HL-60 (cell line): ENCODE measurements around the gene FMO4.

ENCODE experiments used
- DNase-seq, 2 experiments: peaks; one replicate each; pipeline ENCODE4 v3.0.0-alpha.2; 2010 to 2020; ENCODE audit warnings: low read depth in 1 of 2, low spot score in 1 of 2
- H3K27ac ChIP-seq: fragments of 250-450 bp; sonication (Bioruptor Pico); replicated peaks from 2 replicates; pipeline ENCODE4 v1.5.1; 2020; ENCODE audit warnings: mild to moderate bottlenecking, moderate library complexity
- H3K27me3 ChIP-seq: fragments of 250-450 bp; sonication (Bioruptor Pico); 2 replicates; pipeline ENCODE4 v1.5.1; 2021; ENCODE audit warnings: mild to moderate bottlenecking, moderate library complexity; ENCODE audit not compliant: insufficient read depth, poor library complexity, severe bottlenecking
- H3K4me3 ChIP-seq: replicated peaks from 2 replicates; pipeline ENCODE4 v1.5.1; 2011; ENCODE audit warnings: mild to moderate bottlenecking, control low read depth, low read length; ENCODE audit not compliant: insufficient read depth
- CTCF ChIP-seq: IDR thresholded peaks from one replicate; pipeline ENCODE4 v1.5.1; 2011; ENCODE audit warnings: low read length, control low read depth, inconsistent platforms; ENCODE audit not compliant: insufficient read depth
- GABPA ChIP-seq: IDR thresholded peaks from 2 replicates; pipeline ENCODE4 v1.6.1; 2012; ENCODE audit warnings: low read depth
- POLR2AphosphoS5 ChIP-seq: IDR thresholded peaks from 2 replicates; pipeline ENCODE4 v1.6.1; 2012; ENCODE audit warnings: low read depth
- REST ChIP-seq: IDR thresholded peaks from 2 replicates; pipeline ENCODE4 v1.6.1; 2012; ENCODE audit warnings: low read depth; ENCODE audit not compliant: insufficient replicate concordance
- SPI1 ChIP-seq: IDR thresholded peaks from 2 replicates; pipeline ENCODE4 v1.6.1; 2012; ENCODE audit warnings: low read depth, mild to moderate bottlenecking, borderline replicate concordance

FMO4 gene

GRCh38 chr1:171296897-171297296 is 17.1 kb upstream of the FMO4 start:
- H3K27me3 ChIP-seq, result no peaks in the 10 kb centered on the region
- no peak for TF ChIP-seq SPI1
- H3K4me3 ChIP-seq, result no peak overlapping the region
- H3K27ac ChIP-seq, result no peak overlapping the region
- DNase-seq, result no peak

DNA sequence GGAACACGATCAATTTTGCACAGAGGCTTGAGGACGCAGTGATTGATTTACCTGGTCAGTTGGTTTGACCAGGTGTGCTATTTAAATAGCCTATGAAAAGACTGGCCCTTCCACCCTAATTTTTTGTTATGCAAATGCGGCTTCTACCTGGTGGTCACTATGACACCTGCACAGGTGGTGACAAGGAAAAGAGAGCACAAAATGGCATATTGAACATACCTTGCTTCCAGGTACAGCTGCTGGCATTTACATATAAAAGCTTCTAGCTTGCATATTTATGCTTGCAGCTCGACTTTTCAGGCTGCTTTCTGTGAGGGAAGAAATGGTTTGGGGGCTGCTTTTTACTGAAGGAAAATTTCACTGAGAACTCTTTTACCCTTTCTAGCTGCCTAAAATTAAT is 15.3 kb upstream of the FMO4 start:
- TF ChIP-seq POLR2AphosphoS5 (no peak), GABPA (no peak), SPI1 (no peak), CTCF (no peak), REST (no peak)
- no peak overlapping the region for H3K4me3 ChIP-seq
- no peak overlapping the region for H3K27ac ChIP-seq

DNA sequence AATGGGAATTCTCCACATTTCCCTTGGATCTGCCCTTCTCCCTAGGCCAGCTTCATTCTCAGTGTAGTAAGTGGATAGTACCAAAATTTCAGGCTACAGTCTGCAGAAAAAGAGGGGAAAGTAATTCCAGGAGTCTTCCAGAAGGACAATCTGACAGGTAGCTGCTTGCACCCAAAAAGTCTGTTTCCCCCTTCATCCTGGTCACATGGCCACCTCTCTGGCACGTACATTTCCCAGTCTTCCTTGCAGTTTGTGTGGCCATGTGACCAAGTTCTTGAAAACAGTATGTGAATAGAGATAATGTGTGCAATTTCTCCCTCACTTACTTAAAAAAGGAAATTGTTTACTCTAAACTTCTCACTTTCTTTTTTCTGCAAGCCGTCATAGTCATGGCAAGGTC is 14.6 kb upstream of the FMO4 start:
- DNase-seq, result no peak
- Histone ChIP-seq H3K4me3 (no peak overlapping the region), H3K27me3 (no peaks in the 10 kb centered on the region), H3K27ac (no peak overlapping the region)
- TF ChIP-seq SPI1 (no peak), CTCF (no peak), GABPA (no peak), POLR2AphosphoS5 (no peak), REST (no peak)

More for the DNA sequence above, 15.3 kb upstream of the FMO4 start:
- no peak for DNase-seq
- H3K27me3 ChIP-seq, result no peaks in the 10 kb centered on the region

DNA sequence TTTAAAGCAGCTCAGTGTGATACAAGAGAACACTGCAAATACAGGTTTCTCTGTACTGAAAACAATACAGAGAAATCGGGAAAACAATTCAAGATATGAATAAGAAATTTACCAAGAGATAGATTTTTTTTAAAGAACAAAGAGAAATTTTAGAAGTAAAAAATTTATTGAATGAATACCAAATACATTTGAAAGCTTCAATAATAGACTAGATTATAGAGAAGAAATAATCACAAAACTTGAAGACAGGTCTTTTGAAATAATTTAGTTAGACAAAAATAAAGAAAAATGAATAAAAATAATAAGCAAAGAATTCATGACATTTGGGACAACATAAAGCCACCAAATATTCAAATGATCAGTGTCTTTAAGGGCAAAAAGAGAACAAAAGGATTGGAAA is 13.6 kb upstream of the FMO4 start:
- Histone ChIP-seq H3K4me3 (no peak overlapping the region), H3K27me3 (no peaks in the 10 kb centered on the region), H3K27ac (no peak overlapping the region)
- TF ChIP-seq POLR2AphosphoS5 (no peak), REST (no peak), SPI1 (no peak), CTCF (no peak), GABPA (no peak)
- no peak for DNase-seq
